HEK293T (cell line): ENCODE measurements around the gene EXOC8.

Experiments used
- ARNT ChIP-seq: fragments of 450-650 bp; IDR thresholded peaks from 2 replicates; pipeline ENCODE4 v1.6.1; 2017; ENCODE audit warnings: mild to moderate bottlenecking
- BHLHE40 ChIP-seq: fragments of 450-650 bp; IDR thresholded peaks from 2 replicates; pipeline ENCODE4 v1.6.1; 2016; ENCODE audit warnings: mild to moderate bottlenecking, moderate library complexity, borderline replicate concordance
- CTBP1 ChIP-seq: fragments of 450-650 bp; IDR thresholded peaks from 2 replicates; pipeline ENCODE4 v1.6.1; 2016; ENCODE audit warnings: borderline replicate concordance
- ELF4 ChIP-seq: fragments of 450-650 bp; IDR thresholded peaks from 2 replicates; pipeline ENCODE4 v1.6.1; 2017; ENCODE audit warnings: antibody characterized with exemption
- FOXA1 ChIP-seq: fragments of 450-650 bp; IDR thresholded peaks from 2 replicates; pipeline ENCODE4 v1.6.1; 2016; ENCODE audit warnings: mild to moderate bottlenecking
- FOXK2 ChIP-seq: fragments of 450-650 bp; IDR thresholded peaks from 2 replicates; pipeline ENCODE4 v1.6.1; 2016; ENCODE audit warnings: mild to moderate bottlenecking
- FOXM1 ChIP-seq: fragments of 450-650 bp; IDR thresholded peaks from 2 replicates; pipeline ENCODE4 v1.6.1; 2017; ENCODE audit warnings: mild to moderate bottlenecking, borderline replicate concordance
- HDGF ChIP-seq: fragments of 450-650 bp; IDR thresholded peaks from 2 replicates; pipeline ENCODE4 v1.6.1; 2017; ENCODE audit warnings: antibody characterized with exemption, borderline replicate concordance
- NFRKB ChIP-seq: fragments of 450-650 bp; IDR thresholded peaks from 2 replicates; pipeline ENCODE4 v1.6.1; 2016; ENCODE audit warnings: mild to moderate bottlenecking, moderate library complexity
- PKNOX1 ChIP-seq: fragments of 450-650 bp; IDR thresholded peaks from 2 replicates; pipeline ENCODE4 v1.6.1; 2016
- SP1 ChIP-seq: fragments of 450-650 bp; IDR thresholded peaks from 2 replicates; pipeline ENCODE4 v1.6.1; 2017
- SUZ12 ChIP-seq: fragments of 450-650 bp; IDR thresholded peaks from 2 replicates; pipeline ENCODE4 v1.6.1; 2016; ENCODE audit warnings: mild to moderate bottlenecking
- TARDBP ChIP-seq: fragments of 450-650 bp; IDR thresholded peaks from 2 replicates; pipeline ENCODE4 v1.6.1; 2016
- ZNF384 ChIP-seq: fragments of 450-650 bp; IDR thresholded peaks from 2 replicates; pipeline ENCODE4 v1.6.1; 2016

DNA sequence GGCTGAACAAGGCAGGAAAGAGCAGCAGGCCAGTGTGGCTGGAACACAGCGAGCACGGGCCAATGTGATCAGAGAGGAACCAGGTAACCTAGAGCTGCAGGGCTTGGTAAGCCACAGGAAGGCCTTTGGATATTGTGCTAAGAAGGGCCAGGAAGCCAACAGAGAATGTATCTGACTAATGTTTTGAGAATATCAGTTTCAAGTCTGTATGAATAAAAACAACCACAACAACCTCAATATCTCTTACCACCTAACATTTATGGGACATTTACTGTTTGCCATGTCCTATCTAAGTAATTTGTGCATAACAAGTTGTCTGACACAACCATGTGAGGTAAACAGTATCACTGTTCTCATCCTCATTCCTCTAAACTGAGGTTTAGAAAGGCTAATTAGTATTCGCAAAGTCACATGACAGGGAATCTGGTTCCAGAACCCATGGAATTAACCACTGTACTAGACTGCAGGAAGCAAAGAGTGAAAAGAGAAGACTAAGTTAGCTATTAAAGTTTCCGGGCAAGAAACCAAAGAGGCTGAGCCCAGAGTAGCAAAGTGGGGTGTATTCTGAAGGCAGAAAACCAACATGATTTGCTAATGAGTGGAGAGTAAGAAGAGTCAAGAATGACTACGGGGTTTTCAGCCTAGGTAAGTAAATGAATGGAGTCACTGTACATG, 39.4 kb upstream of the EXOC8 start:
- TF ChIP-seq FOXM1 (no peak), SP1 (no peak), NFRKB (no peak), TARDBP (no peak), FOXK2 (no peak), ELF4 (no peak), ZNF384 (no peak), CTBP1 (no peak), HDGF (no peak), ARNT (no peak), SUZ12 (no peak), FOXA1 (no peak), BHLHE40 (no peak), PKNOX1 (no peak)
